GM18909 (cell line): ENCODE results near the gene KLHDC4.
"Not testable (repeated sequence)": the region's sequence is repeated elsewhere in the genome, so short reads cannot be mapped to it uniquely, and the experiment has no call there.

Experiments used
- ATAC-seq: cut with Tn5 transposase; IDR thresholded peaks from one replicate; pipeline ENCODE4 v1.9.1; 2021; ENCODE audit warnings: mild to moderate bottlenecking; ENCODE audit not compliant: unreplicated experiment, poor library complexity

The KLHDC4 gene

GRCh38 chr16:87688876-87689815 lies 76.6 kb downstream of the KLHDC4 start:
- ATAC-seq: no peak

- no peak for ATAC-seq
Observed at GRCh38 chr16:87687998-87688529, 77.7 kb downstream of the KLHDC4 start.

- ATAC-seq: no peak
Observed at GRCh38 chr16:87687126-87687910, 78.5 kb downstream of the KLHDC4 start.

- no peak for ATAC-seq
Observed at GRCh38 chr16:87686697-87687096, 79.1 kb downstream of the KLHDC4 start.

- ATAC-seq: no peak
Observed at GRCh38 chr16:87685766-87686165, 80.0 kb downstream of the KLHDC4 start.

GRCh38 chr16:87685405-87685755 lies 80.4 kb downstream of the KLHDC4 start:
- no peak for ATAC-seq

GRCh38 chr16:87684711-87685404 lies 80.9 kb downstream of the KLHDC4 start:
- ATAC-seq: no peak

- no peak for ATAC-seq
Observed at GRCh38 chr16:87684106-87684677, 81.6 kb downstream of the KLHDC4 start.

GRCh38 chr16:87682852-87683399 lies 82.9 kb downstream of the KLHDC4 start:
- ATAC-seq: no peak

GRCh38 chr16:87681981-87682570 lies 83.7 kb downstream of the KLHDC4 start:
- ATAC-seq: no peak

GRCh38 chr16:87681051-87681602 lies 84.7 kb downstream of the KLHDC4 start:
- not testable (repeated sequence) for ATAC-seq

GRCh38 chr16:87680272-87680644 lies 85.5 kb downstream of the KLHDC4 start:
- no peak for ATAC-seq

GRCh38 chr16:87679593-87680271 lies 86.1 kb downstream of the KLHDC4 start:
- ATAC-seq: no peak

GRCh38 chr16:87678618-87679017 lies 87.2 kb downstream of the KLHDC4 start:
- no peak for ATAC-seq

GRCh38 chr16:87677830-87678229 lies 88.0 kb downstream of the KLHDC4 start:
- no peak for ATAC-seq

GRCh38 chr16:87675111-87675719 lies 90.6 kb downstream of the KLHDC4 start:
- ATAC-seq: no peak

GRCh38 chr16:87674419-87674818 lies 91.4 kb downstream of the KLHDC4 start:
- no peak for ATAC-seq

- ATAC-seq: no peak
Observed at GRCh38 chr16:87671715-87672270, 94.0 kb downstream of the KLHDC4 start.
